CD14-positive monocyte (primary cell): Measurements from ENCODE around the gene ADAMTS15. TPM values are rescaled to one million over a fixed set of nuclear protein-coding genes. Genes with fewer than 3 reads are reported as not detected.

Experiments used
- DNase-seq, 3 donors: peaks; one replicate each; pipeline ENCODE4 v3.0.0-alpha.2; 2011 to 2022
- H2AFZ ChIP-seq: 2 replicates; pipeline ENCODE4 v1.6.0; 2012; ENCODE audit warnings: mild to moderate bottlenecking, low read depth, low read length, inconsistent platforms; ENCODE audit not compliant: insufficient read depth, poor library complexity, severe bottlenecking
- H3K27ac ChIP-seq, 2 donors: 1 replicate in 1 of 2; 2 replicates in 1 of 2; pipeline ENCODE4 v1.5.1; 2012 to 2013; ENCODE audit warnings: low read length in 2 of 2, control low read depth in 1 of 2, inconsistent platforms in 1 of 2, low read depth in 1 of 2, mild to moderate bottlenecking in 1 of 2
- H3K27me3 ChIP-seq, 2 donors: one replicate each; pipeline versions ENCODE4 v1.6.0 to v1.6.1; 2011 to 2013; ENCODE audit warnings: low read length in 2 of 2; ENCODE audit not compliant: control insufficient read depth in 2 of 2, insufficient read depth in 2 of 2
- H3K36me3 ChIP-seq, 2 donors: replicated peaks in 1 of 2; 1 replicate in 1 of 2; 2 replicates in 1 of 2; pipeline versions ENCODE4 v1.5.1 to v1.6.1; 2012 to 2013; ENCODE audit warnings: low read length in 2 of 2, control low read depth in 1 of 2, inconsistent platforms in 1 of 2, mild to moderate bottlenecking in 1 of 2; ENCODE audit not compliant: insufficient read depth in 2 of 2, control insufficient read depth in 1 of 2
- H3K4me1 ChIP-seq, 2 donors: 1 replicate in 1 of 2; 2 replicates in 1 of 2; pipeline versions ENCODE4 v1.5.1 to v1.6.1; 2012 to 2013; ENCODE audit warnings: low read length in 2 of 2, control low read depth in 1 of 2, inconsistent platforms in 1 of 2, mild to moderate bottlenecking in 1 of 2, moderate library complexity in 1 of 2; ENCODE audit not compliant: insufficient read depth in 2 of 2, control insufficient read depth in 1 of 2
- H3K4me2 ChIP-seq: replicated peaks from 2 replicates; pipeline ENCODE3; 2012; ENCODE audit warnings: low read length, moderate library complexity, mild to moderate bottlenecking; ENCODE audit not compliant: poor library complexity, severe bottlenecking; ENCODE audit errors: extremely low read depth
- H3K4me3 ChIP-seq, 3 experiments: fragments of 200-600 bp in 1 of 3; sonication (generic) in 1 of 3; replicated peaks in 1 of 3; 1 replicate in 2 of 3; 2 replicates in 1 of 3; pipeline ENCODE4 v1.5.1; 2011 to 2013; ENCODE audit warnings: low read length in 3 of 3, mild to moderate bottlenecking in 3 of 3, control low read depth in 2 of 3, low read depth in 2 of 3, inconsistent platforms in 1 of 3, moderate library complexity in 1 of 3
- H3K79me2 ChIP-seq: 2 replicates; pipeline ENCODE4 v1.6.0; 2012; ENCODE audit warnings: mild to moderate bottlenecking, control low read depth, inconsistent platforms, low read length, moderate library complexity; ENCODE audit not compliant: insufficient read depth
- H3K9ac ChIP-seq: 2 replicates; pipeline ENCODE4 v1.6.0; 2017; ENCODE audit warnings: low read length, mild to moderate bottlenecking; ENCODE audit not compliant: insufficient read depth, poor library complexity, severe bottlenecking
- H3K9me3 ChIP-seq, 2 donors: replicated peaks in 1 of 2; 1 replicate in 1 of 2; 2 replicates in 1 of 2; pipeline versions ENCODE4 v1.5.1 to v1.6.1; 2012 to 2013; ENCODE audit warnings: low read length in 2 of 2, control low read depth in 1 of 2; ENCODE audit not compliant: control insufficient read depth in 1 of 2, insufficient read depth in 1 of 2
- H4K20me1 ChIP-seq: 2 replicates; pipeline ENCODE4 v1.6.0; 2012; ENCODE audit warnings: mild to moderate bottlenecking, low read length, control low read depth, moderate library complexity; ENCODE audit not compliant: insufficient read depth
- H3K27ac Mint-ChIP-seq, 7 donors: one replicate each; pipeline ENCODE4 v1.8.0; 2020; ENCODE audit warnings: mild to moderate bottlenecking in 7 of 7, mixed read lengths in 7 of 7, moderate library complexity in 6 of 7, inconsistent platforms in 2 of 7
- H3K27me3 Mint-ChIP-seq, 3 donors: one replicate each; pipeline ENCODE4 v1.8.0; 2021 to 2022; ENCODE audit warnings: low read depth in 3 of 3, mild to moderate bottlenecking in 3 of 3, mixed read lengths in 3 of 3, moderate library complexity in 3 of 3, inconsistent platforms in 1 of 3
- H3K36me3 Mint-ChIP-seq, 2 donors: one replicate each; pipeline ENCODE4 v1.8.0; 2020; ENCODE audit warnings: mixed read lengths in 2 of 2, inconsistent platforms in 1 of 2, mild to moderate bottlenecking in 1 of 2
- H3K4me1 Mint-ChIP-seq: one replicate; pipeline ENCODE4 v1.8.0; 2020; ENCODE audit warnings: mild to moderate bottlenecking, mixed read lengths
- H3K4me3 Mint-ChIP-seq, 2 donors: one replicate each; pipeline ENCODE4 v1.8.0; 2020; ENCODE audit warnings: mild to moderate bottlenecking in 2 of 2, mixed read lengths in 2 of 2, moderate library complexity in 1 of 2
- H3K9me3 Mint-ChIP-seq, 7 donors: one replicate each; pipeline ENCODE4 v1.8.0; 2020 to 2022; ENCODE audit warnings: mixed read lengths in 7 of 7, mild to moderate bottlenecking in 6 of 7, moderate library complexity in 6 of 7, inconsistent platforms in 2 of 7
- WGBS: methylation state at CpG from one replicate; pipeline ENCODE4 v1.1.5; 2013; ENCODE audit warnings: missing lambda C conversion rate; ENCODE audit not compliant: insufficient coverage; 5-methylcytosine and 5-hydroxymethylcytosine counted together
- intact Hi-C, 2 donors: fragments of 100-400 bp; cut with micrococcal nuclease; formaldehyde crosslinking; loops; one replicate each; pipeline versions ENCODE4 v1.15.0 to v1.15.1; 2023
- polyA plus RNA-seq, 3 donors: library from polyadenylated mRNA; depleted of rRNA in 1 of 3; unstranded in 2 of 3; stranded (reverse) in 1 of 3; fragments of 300-500 nt in 2 of 3; fragments of >200 nt in 1 of 3; fragmentation: Illumina TruSeq in 2 of 3; gene quantifications; 1 replicate in 2 of 3; 2 replicates in 1 of 3; pipeline ENCODE4 v1.2.3, GENCODE V29; 2012 to 2021
- TF ChIP-seq, protein P1 (sequence below): fragments of 200-600 bp; IDR thresholded peaks from one replicate; pipeline ENCODE4 v1.8.0; 2022; ENCODE audit warnings: antibody characterized with exemption, mild to moderate bottlenecking

Gene ADAMTS15
- polyA plus RNA-seq, 3 donors, result not detected

DNA sequence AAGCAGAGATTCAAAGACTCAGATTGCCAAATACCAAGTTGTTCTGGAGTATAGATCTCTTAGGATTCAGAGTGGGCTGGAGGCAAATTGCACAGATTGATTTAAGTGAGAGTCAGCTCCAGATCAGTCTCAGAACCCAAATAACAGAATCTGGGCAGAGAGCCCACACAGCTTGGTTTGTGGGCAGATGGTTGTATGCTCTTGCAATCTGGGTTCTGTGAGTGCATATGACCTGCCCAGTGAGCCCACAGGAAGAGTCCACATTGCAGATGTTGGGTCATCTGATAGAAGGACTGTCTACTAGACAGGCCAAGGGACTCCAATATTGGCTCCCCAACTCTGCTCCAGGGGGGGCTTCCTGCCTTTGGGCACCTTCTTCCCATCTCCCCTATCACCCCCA, 65.9 kb downstream of the ADAMTS15 start:
- Mint-ChIP-seq H3K27ac (no peak overlapping the region), H3K4me3 (no peak overlapping the region), H3K4me1 (no peaks in the 10 kb centered on the region), H3K36me3 (no peaks in the 10 kb centered on the region), H3K27me3 (peaks cover 2 to 7% (median 4%) of the 10 kb centered on the region in 3 donors), H3K9me3 (peaks cover 0 to 3% (median 0%) of the 10 kb centered on the region in 7 donors)
- Histone ChIP-seq H4K20me1 (no peaks in the 10 kb centered on the region), H3K4me3 (no peak overlapping the region), H3K27me3 (no peaks in the 10 kb centered on the region), H2AFZ (no peak overlapping the region), H3K79me2 (no peaks in the 10 kb centered on the region), H3K9me3 (peaks cover 0 to 1% of the 10 kb centered on the region in 2 donors), H3K27ac (no peak overlapping the region), H3K9ac (no peak overlapping the region), H3K4me2 (no peak overlapping the region), H3K4me1 (no peaks in the 10 kb centered on the region), H3K36me3 (no peaks in the 10 kb centered on the region)
- no peak for DNase-seq
- intact Hi-C loops, result no loop called here
- TF ChIP-seq, protein P1, sequence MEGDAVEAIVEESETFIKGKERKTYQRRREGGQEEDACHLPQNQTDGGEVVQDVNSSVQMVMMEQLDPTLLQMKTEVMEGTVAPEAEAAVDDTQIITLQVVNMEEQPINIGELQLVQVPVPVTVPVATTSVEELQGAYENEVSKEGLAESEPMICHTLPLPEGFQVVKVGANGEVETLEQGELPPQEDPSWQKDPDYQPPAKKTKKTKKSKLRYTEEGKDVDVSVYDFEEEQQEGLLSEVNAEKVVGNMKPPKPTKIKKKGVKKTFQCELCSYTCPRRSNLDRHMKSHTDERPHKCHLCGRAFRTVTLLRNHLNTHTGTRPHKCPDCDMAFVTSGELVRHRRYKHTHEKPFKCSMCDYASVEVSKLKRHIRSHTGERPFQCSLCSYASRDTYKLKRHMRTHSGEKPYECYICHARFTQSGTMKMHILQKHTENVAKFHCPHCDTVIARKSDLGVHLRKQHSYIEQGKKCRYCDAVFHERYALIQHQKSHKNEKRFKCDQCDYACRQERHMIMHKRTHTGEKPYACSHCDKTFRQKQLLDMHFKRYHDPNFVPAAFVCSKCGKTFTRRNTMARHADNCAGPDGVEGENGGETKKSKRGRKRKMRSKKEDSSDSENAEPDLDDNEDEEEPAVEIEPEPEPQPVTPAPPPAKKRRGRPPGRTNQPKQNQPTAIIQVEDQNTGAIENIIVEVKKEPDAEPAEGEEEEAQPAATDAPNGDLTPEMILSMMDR, result no peak

DNA sequence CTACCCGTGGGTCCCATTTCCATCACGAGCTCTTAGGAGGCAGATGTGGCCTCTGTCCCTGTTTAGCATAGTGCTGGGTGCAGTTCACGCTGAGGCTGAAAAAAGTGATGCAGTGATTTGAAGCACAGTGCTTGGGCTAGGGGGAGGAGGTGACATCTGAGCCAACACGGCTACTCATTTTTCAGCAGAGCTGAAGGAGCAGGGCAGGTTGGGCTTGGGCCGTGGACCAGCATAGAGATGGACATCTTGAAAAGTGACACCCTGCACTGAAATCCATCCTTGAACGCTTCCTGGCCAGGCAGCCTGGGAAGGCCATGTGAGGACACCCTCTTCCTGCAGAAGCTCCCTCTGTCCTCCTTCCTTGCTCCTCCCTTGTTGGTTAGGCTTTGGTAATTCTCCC, 66.4 kb downstream of the ADAMTS15 start:
- Histone ChIP-seq H3K4me3 (no peak overlapping the region), H2AFZ (no peak overlapping the region), H3K36me3 (no peaks in the 10 kb centered on the region), H3K9ac (no peak overlapping the region), H3K4me1 (no peaks in the 10 kb centered on the region), H3K9me3 (peaks cover 0 to 6% of the 10 kb centered on the region in 2 donors), H3K79me2 (no peaks in the 10 kb centered on the region), H4K20me1 (no peaks in the 10 kb centered on the region), H3K27me3 (no peaks in the 10 kb centered on the region), H3K27ac (no peak overlapping the region), H3K4me2 (no peak overlapping the region)
- H3K4me3 Mint-ChIP-seq, result no peak overlapping the region
- intact Hi-C loops, result no loop called here
- WGBS, result 91% methylated on average over 6 of the region's 6 CpGs
- peaks cover 0 to 5% (median 3%) of the 10 kb centered on the region in 7 donors for H3K9me3 Mint-ChIP-seq
- peaks cover 2 to 6% (median 4%) of the 10 kb centered on the region in 3 donors for H3K27me3 Mint-ChIP-seq
- TF ChIP-seq, protein P1, result no peak
- H3K27ac Mint-ChIP-seq, result no peak overlapping the region
- DNase-seq, result no peak
- H3K4me1 Mint-ChIP-seq, result no peaks in the 10 kb centered on the region
- H3K36me3 Mint-ChIP-seq, result no peaks in the 10 kb centered on the region
